GM21619 (cell line): ENCODE measurements around the gene NT5M.
"Not testable (repeated sequence)": the region's sequence is repeated elsewhere in the genome, so short reads cannot be mapped to it uniquely, and the experiment has no call there.

Source experiments
- ATAC-seq: cut with Tn5 transposase; IDR thresholded peaks from one replicate; pipeline ENCODE4 v1.9.1; 2021; ENCODE audit not compliant: unreplicated experiment

Gene NT5M

DNA sequence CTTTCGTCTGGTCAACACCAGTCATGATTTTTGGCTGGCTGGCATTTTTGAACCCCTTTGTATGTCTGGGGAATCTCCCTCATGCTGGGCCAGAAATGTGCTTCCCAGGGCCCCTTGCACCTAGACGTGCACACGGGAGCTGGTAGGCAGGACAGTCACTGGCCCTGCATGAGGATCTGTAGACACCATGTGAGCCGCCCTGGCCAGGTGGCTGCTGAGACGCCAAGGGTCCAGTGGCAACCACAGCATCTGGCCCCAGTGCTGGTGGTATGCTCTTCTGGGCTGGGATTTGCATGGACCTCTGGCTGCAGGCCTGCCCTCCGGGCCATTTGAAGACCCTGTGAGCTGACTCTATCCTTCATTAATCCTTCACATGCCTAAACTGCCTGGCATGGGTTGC, 67.5 kb downstream of the NT5M start:
- ATAC-seq: no peak

- no peak for ATAC-seq
Measured at GRCh38 chr17:17372856-17373520, 69.8 kb downstream of the NT5M start.

- no peak for ATAC-seq
Measured at GRCh38 chr17:17375841-17376240, 72.7 kb downstream of the NT5M start.

GRCh38 chr17:17376362-17376761, 73.2 kb downstream of the NT5M start:
- ATAC-seq: no peak

DNA sequence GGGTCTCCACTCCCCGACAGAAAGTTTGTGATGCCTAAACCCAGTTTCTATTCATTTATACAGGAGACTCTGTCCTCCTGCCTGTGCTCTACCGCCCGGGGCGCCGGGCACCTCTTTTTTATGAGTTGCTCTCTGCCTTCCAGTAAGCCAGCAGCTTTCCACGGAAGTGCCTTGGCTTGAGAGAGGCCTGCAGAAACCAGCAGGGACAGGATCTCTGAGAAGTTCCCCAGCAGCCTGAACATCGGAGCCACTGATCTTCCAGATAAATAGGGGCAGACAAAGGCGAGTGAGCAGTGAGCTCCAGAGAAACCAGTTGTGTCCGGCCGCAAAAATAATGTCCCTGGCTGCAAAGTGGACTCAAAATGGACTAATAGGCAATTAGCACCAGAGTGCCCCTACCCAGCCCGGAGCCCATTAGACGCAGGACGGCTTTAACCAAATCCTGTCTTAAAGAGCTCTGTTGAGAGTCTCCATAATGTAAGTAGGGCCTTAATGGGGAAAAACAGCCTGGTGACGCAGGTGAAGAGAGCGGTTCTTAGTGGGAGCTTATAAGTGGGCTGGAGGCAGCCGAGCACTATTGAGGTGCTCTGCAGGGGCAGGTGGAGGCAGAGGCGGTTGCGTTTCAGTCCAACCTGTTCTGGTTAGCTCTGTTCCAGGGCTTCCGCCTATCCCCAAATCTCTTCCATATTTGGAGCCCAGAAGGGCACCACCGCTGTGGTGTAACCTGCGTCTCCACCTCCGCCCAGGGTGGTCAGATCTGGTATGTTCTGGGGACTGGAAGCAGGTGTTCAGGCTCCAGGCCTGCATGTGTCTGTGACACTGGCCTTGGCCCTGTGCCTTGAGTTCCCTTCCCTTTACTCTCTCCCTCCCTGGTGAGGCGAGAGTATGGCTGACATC, 74.1 kb downstream of the NT5M start:
- ATAC-seq: no peak

DNA sequence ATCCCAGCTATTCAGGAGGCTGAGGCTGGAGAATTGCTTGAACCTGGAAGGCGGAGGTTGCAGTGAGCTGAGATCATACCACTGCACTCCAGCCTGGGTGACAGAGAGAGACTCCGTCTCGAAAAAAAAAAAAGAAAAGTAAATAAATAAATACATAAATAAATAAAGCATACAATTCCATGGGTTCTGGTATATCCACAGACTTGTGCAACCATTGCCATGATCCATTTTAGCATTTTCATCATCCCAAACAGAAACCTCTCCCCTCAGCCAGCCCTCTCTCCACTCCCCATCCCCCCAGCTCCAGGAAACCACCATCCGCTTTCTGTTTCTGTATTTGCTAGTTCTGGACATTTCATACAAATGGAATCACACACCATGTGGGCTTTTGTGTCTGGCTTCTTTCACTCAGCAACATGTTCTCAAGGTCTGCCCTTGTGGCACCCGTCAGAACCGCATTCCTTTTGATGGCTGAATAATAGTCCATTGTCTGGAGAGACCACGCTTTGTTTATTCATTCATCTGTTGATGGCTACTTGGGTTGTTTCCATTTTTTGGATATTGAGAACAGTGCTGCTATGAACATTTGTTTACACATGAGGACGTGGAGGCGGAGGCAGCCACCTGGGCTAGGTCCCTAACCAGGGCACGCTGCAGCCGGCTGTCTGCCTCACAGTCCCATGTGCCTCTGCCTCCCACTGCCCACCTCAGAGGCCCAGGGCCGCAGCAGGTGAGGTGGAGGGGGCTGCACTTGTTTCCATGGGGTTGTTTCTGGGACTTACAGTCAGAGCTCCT, 76.2 kb downstream of the NT5M start:
- no peak for ATAC-seq

DNA sequence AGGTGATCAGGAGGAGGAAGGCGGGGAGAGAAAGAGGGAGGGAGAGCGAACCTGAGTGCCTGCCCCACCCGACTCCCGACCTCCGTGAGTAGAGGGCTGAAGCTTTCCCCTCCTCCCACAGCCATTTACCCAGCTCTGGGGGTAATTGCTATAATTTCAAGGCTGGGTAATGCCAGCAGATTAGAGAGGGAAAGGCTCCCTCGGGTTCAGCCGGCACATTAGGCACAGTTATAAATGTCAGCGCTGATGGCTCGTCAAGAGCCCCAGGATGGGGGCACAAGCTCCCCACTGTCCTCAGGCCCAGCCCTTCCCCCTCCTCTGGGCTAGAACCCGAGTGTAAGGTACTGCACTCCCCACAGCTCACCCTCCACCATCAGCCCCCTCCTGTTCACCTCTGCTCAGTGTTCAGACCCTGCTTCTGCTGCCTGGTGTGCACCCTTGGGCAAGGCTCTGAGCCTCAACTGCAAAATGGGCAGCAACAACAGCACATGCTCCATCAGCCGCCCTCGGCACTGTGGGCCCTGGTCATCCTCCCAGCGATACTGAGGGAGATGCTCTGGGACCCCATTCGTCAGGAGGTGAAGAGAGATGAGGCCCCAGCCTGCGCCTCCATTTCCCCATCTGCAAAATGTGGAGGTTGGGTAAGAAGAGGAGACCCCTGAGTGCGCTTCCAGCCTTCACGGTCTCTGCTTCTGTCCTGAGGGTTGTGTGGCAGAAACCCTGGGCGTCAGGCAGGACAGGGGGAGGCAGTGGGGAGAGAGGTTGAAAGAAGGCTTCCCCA, 77.2 kb downstream of the NT5M start:
- ATAC-seq: no peak

DNA sequence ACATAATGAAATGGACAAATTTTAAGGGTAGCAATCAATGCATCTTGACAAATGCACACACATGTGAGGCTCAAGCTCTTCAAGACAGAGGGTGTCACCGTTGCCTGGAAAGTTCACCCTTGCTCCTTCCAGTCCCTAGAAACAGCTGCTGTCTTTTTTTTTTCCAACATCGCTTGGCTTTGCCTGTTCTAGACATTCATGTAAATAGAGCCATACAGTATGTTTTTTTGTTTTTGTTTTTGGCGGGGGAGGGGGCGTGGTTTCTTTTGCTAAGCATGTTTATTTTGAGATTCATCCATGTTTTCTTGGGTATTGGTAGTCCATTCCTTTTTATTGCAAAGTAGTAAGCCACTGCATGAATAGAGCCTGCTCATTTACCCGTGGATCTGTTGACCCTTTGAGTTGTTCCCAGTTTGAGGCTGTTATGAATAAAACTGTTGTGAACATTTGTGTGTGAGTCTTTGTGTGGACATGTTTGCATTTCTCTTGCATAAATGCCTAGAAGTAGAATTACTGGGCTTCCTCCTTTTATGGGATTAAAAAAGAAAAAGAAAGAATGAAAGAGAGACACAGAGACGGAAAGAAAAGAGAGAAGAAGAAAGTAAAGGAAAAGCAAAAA, 78.4 kb downstream of the NT5M start:
- ATAC-seq: no peak

DNA sequence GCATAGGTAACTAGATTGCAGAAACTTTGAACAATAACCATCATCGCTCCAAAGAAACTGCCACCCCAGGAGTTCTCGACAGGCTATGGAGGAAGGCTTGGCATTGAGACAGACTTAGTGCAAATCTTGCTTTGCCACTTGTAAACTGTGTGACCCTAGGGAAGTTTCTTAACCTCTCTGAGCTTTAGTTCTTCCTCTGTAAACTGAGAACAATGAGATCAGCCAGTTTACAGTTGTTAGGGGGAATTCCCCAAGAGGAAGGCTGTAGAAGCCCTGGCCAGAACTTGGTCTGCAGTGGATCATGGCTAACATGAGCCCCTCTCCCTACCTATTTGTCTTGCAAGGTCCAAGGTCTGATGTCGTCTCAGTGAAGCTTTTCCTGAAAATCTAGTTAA, 78.9 kb downstream of the NT5M start:
- ATAC-seq: no peak

DNA sequence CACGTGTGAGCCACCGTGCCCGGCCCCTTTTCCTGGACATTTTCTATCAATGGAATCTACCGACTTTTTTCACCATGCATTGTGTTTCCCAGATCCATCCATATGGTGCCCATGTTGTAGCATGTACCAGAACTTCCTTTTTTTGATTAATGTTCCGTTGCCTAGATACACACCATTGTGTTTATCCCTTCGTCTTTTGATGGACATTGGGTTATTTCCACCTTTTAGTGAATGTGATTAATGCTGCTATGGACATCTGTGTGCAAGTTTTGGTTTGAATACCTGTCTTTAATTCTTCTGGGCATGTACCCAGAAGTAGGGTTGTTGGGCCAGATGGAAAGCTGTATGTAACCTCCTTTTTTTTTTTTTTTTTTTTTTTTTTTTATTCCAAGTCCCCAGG, 79.8 kb downstream of the NT5M start:
- no peak for ATAC-seq

- ATAC-seq: not testable (repeated sequence)
Measured at GRCh38 chr17:17383431-17384290, 80.5 kb downstream of the NT5M start.

DNA sequence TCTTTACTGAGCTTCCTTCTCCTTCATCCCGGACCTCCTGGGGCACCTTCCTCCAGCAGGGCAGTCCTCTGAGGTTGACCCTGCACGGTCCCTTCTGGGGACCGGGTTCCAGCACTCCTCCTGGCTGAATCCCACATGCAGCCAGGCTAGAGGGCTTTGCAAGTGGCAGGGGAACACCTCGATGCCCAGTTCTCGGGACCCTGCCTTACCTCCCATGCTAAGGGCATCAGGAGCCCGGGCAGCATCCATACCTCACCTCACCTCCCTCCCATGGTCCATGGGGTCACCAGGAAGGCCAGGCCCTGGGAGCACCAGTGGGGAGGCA, 81.1 kb downstream of the NT5M start:
- ATAC-seq: no peak

- ATAC-seq: no peak
Measured at GRCh38 chr17:17384961-17385360, 81.8 kb downstream of the NT5M start.

- no peak for ATAC-seq
Measured at GRCh38 chr17:17385491-17385890, 82.3 kb downstream of the NT5M start.

DNA sequence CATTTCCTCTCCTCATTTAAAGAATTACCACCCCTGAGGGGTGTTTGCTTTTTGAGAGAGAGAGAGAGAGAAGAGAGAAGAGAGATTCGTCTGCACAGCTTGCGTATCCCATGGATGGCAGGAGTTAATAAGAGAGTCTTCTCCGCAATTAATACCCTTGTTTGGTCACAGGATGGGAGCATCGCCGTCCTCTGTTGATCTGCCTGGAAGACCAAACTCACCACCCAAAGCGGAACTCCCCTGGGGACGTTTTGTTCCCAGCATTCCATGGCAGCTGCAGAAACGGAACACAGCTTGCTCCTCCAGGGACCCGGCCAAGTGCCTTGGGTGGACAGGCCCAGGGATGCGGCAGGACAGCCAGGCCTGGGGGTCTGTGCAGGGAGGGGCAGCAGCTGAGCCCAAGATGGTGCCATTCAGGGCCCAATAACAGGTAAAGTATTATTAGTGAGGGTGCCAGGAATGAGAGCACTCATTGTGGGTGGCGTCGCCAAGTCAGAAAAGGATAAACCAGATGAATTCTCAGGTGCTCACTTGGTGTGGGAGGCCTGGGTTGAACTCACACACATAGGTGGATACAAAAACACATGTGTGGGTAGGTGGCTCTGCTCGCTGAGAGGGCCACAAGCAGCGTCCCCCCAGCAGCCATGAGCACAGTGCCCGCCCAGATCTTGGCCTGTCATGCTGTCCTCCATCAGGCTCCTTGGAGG, 83.1 kb downstream of the NT5M start:
- ATAC-seq: no peak

- no peak for ATAC-seq
Measured at GRCh38 chr17:17387017-17387497, 83.9 kb downstream of the NT5M start.

DNA sequence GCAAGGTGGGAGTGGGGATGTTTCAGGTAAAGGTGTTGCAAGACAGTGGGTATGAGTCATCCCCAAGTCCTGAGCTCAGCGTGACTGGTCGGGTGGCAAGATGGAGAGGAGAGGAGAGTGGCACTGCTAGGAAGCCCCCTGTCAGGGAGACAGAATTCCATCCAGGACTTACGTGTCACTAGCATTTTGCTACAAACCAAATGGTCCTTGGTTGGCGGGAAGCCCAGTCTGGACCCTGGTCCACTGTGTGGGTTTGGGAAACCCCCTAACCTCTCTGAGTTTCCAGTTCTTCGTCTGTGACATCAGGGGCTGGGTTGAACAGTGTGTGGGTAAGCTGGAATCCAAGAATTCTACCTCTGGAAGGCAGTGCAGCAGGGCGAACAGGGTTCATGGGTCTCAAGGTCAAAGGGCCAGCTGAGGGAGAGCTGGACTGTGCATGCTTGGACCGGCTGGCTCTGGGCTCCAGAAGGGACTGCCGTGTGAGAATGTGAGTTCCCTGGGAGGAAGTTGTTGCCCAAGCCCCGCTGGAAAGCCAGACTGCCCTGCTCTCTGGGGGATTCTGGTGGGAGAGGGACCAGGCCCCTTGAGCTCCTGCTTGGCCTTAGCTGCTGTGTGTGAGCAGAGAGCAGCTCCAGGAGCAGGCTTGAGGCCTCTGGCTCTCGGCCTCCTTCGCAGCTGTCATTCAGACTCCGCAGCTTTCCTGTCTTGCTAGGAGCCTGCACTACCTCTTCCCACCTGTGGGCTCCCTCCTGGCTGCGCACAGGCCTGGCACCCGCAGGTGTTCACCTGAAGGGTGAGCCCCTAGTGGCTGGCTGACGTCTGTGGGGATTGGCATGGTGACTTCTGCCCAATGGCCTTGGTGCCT, 84.6 kb downstream of the NT5M start:
- ATAC-seq: no peak
